SK-N-SH treated with all-trans-retinoic acid at 6 μM for 48 hours (cell line): ENCODE results near the gene JARID2.

ENCODE experiments used
- ATAC-seq: fragments of 200-7000 bp; cut with Tn5 transposase; 3 replicates; pipeline ENCODE4 v1.9.1; 2020; ENCODE audit warnings: mild to moderate bottlenecking, moderate library complexity
- ARNTL ChIP-seq: fragments of 450-650 bp; formaldehyde crosslinking; IDR thresholded peaks from 2 replicates; pipeline ENCODE4 v1.5.0; 2020; ENCODE audit warnings: low read depth, mild to moderate bottlenecking, moderate library complexity, borderline replicate concordance
- BACH2 ChIP-seq: fragments of 250-450 bp; sonication (Bioruptor Pico); IDR thresholded peaks from 2 replicates; pipeline ENCODE4 v1.9.0; 2021; ENCODE audit warnings: mild to moderate bottlenecking, borderline replicate concordance
- CREB5 ChIP-seq: fragments of 250-450 bp; sonication (Bioruptor Pico); IDR thresholded peaks from 2 replicates; pipeline ENCODE4 v1.5.1; 2020; ENCODE audit warnings: low read depth, mild to moderate bottlenecking, moderate library complexity
- ESRRG ChIP-seq: fragments of 250-450 bp; sonication (Bioruptor Pico); IDR thresholded peaks from 2 replicates; pipeline ENCODE4 v1.6.1; 2021; ENCODE audit warnings: mild to moderate bottlenecking
- GLIS3 ChIP-seq: fragments of 250-450 bp; sonication (Bioruptor Pico); IDR thresholded peaks from 2 replicates; pipeline ENCODE4 v1.5.0; 2020; ENCODE audit warnings: mild to moderate bottlenecking, moderate library complexity
- ISL1 ChIP-seq: fragments of 250-450 bp; sonication (Bioruptor Pico); IDR thresholded peaks from 2 replicates; pipeline ENCODE4 v2.1.2; 2022; ENCODE audit warnings: mild to moderate bottlenecking, moderate library complexity
- OSR1 ChIP-seq: fragments of 250-450 bp; sonication (Bioruptor Pico); IDR thresholded peaks from 2 replicates; pipeline ENCODE4 v1.8.0; 2022; ENCODE audit warnings: moderate library complexity, mild to moderate bottlenecking, inconsistent platforms
- PPARA ChIP-seq: fragments of 250-450 bp; sonication (Bioruptor Pico); IDR thresholded peaks from 2 replicates; pipeline ENCODE4 v1.5.0; 2020; ENCODE audit warnings: mild to moderate bottlenecking, borderline replicate concordance
- RARB ChIP-seq: fragments of 250-450 bp; sonication (Bioruptor Pico); IDR thresholded peaks from 2 replicates; pipeline ENCODE4 v1.8.0; 2021; ENCODE audit warnings: mild to moderate bottlenecking, moderate library complexity
- SNAI2 ChIP-seq: fragments of 250-450 bp; sonication (Bioruptor Pico); IDR thresholded peaks from 2 replicates; pipeline ENCODE4 v1.5.0; 2020; ENCODE audit warnings: mild to moderate bottlenecking, moderate library complexity
- TCF4 ChIP-seq: fragments of 250-450 bp; sonication (Bioruptor Pico); IDR thresholded peaks from 2 replicates; pipeline ENCODE4 v1.8.0; 2021; ENCODE audit warnings: mild to moderate bottlenecking, moderate library complexity, borderline replicate concordance
- TOX ChIP-seq: fragments of 250-450 bp; sonication (Bioruptor Pico); IDR thresholded peaks from 2 replicates; pipeline ENCODE4 v1.8.0; 2021; ENCODE audit warnings: mild to moderate bottlenecking, moderate library complexity, borderline replicate concordance
- TSHZ2 ChIP-seq: fragments of 250-450 bp; sonication (Bioruptor Pico); IDR thresholded peaks from 2 replicates; pipeline ENCODE4 v1.5.0; 2020; ENCODE audit warnings: mild to moderate bottlenecking, moderate library complexity
- ZC3H10 ChIP-seq: fragments of 250-450 bp; sonication (Bioruptor Pico); IDR thresholded peaks from 2 replicates; pipeline ENCODE4 v1.5.1; 2021; ENCODE audit warnings: mild to moderate bottlenecking, moderate library complexity
- ZFP3 ChIP-seq: fragments of 250-450 bp; sonication (Bioruptor Pico); IDR thresholded peaks from 2 replicates; pipeline ENCODE4 v1.5.0; 2020; ENCODE audit warnings: mild to moderate bottlenecking, moderate library complexity
- ZFP30 ChIP-seq: fragments of 450-650 bp; formaldehyde crosslinking; IDR thresholded peaks from 2 replicates; pipeline ENCODE4 v1.5.0; 2022; ENCODE audit warnings: mild to moderate bottlenecking, moderate library complexity
- ZNF70 ChIP-seq: fragments of 450-650 bp; formaldehyde crosslinking; IDR thresholded peaks from 2 replicates; pipeline ENCODE4 v1.5.0; 2020; ENCODE audit warnings: mild to moderate bottlenecking, moderate library complexity
- TF ChIP-seq, protein P1 (sequence below): fragments of 250-450 bp; sonication (Bioruptor Pico); IDR thresholded peaks from 2 replicates; pipeline ENCODE4 v1.8.0; 2020; ENCODE audit warnings: mild to moderate bottlenecking, moderate library complexity, borderline replicate concordance
- TF ChIP-seq, protein P2 (sequence below): fragments of 250-450 bp; sonication (Bioruptor Pico); IDR thresholded peaks from 2 replicates; pipeline ENCODE4 v1.5.1; 2021; ENCODE audit warnings: mild to moderate bottlenecking, moderate library complexity
- TF ChIP-seq, protein P3 (sequence below): fragments of 250-450 bp; sonication (Bioruptor Pico); IDR thresholded peaks from 2 replicates; pipeline ENCODE4 v1.8.0; 2021; ENCODE audit warnings: low read depth, mild to moderate bottlenecking, moderate library complexity, borderline replicate concordance

JARID2 gene

GRCh38 chr6:15344192-15344519 is 98.3 kb downstream of the JARID2 start:
- peak; percentile 33; the same call in 1 of the 3 replicates for ATAC-seq
- TF ChIP-seq OSR1 (CRISPR knock-in tag) = no peak
- TF ChIP-seq SNAI2 (CRISPR knock-in tag) = no peak
- TF ChIP-seq ZFP30 (CRISPR knock-in tag) = no peak
- no peak for TF ChIP-seq GLIS3 (CRISPR knock-in tag)
- TF ChIP-seq BACH2 (CRISPR knock-in tag) = no peak
- TF ChIP-seq ARNTL = no peak
- TF ChIP-seq PPARA (CRISPR knock-in tag) = no peak
- no peak for TF ChIP-seq ISL1 (CRISPR knock-in tag)
- TF ChIP-seq ZC3H10 = no peak
- no peak for TF ChIP-seq CREB5 (CRISPR knock-in tag)
- TF ChIP-seq RARB = no peak
- TF ChIP-seq TSHZ2 (CRISPR knock-in tag) = no peak
- TF ChIP-seq TOX = no peak
- TF ChIP-seq ZNF70 (CRISPR knock-in tag) = no peak
- no peak for TF ChIP-seq ZFP3 (CRISPR knock-in tag)

- TF ChIP-seq OSR1 (CRISPR knock-in tag) (no peak), ZC3H10 (no peak), ISL1 (CRISPR knock-in tag) (peak; percentile 69), ZFP3 (CRISPR knock-in tag) (no peak), ARNTL (no peak), ESRRG (no peak), TCF4 (CRISPR knock-in tag) (peak; percentile 57; the same call in 1 of the 2 replicates), GLIS3 (CRISPR knock-in tag) (no peak), BACH2 (CRISPR knock-in tag) (no peak), RARB (no peak), TSHZ2 (CRISPR knock-in tag) (peak; percentile 24; the same call in 1 of the 2 replicates)
- TF ChIP-seq, protein P1, sequence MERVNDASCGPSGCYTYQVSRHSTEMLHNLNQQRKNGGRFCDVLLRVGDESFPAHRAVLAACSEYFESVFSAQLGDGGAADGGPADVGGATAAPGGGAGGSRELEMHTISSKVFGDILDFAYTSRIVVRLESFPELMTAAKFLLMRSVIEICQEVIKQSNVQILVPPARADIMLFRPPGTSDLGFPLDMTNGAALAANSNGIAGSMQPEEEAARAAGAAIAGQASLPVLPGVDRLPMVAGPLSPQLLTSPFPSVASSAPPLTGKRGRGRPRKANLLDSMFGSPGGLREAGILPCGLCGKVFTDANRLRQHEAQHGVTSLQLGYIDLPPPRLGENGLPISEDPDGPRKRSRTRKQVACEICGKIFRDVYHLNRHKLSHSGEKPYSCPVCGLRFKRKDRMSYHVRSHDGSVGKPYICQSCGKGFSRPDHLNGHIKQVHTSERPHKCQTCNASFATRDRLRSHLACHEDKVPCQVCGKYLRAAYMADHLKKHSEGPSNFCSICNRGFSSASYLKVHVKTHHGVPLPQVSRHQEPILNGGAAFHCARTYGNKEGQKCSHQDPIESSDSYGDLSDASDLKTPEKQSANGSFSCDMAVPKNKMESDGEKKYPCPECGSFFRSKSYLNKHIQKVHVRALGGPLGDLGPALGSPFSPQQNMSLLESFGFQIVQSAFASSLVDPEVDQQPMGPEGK (CRISPR knock-in tag) = no peak
- TF ChIP-seq, protein P2, sequence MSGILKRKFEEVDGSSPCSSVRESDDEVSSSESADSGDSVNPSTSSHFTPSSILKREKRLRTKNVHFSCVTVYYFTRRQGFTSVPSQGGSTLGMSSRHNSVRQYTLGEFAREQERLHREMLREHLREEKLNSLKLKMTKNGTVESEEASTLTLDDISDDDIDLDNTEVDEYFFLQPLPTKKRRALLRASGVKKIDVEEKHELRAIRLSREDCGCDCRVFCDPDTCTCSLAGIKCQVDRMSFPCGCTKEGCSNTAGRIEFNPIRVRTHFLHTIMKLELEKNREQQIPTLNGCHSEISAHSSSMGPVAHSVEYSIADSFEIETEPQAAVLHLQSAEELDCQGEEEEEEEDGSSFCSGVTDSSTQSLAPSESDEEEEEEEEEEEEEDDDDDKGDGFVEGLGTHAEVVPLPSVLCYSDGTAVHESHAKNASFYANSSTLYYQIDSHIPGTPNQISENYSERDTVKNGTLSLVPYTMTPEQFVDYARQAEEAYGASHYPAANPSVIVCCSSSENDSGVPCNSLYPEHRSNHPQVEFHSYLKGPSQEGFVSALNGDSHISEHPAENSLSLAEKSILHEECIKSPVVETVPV = no peak
- TF ChIP-seq, all 23 proteins: peak for 3
- ATAC-seq = no peak
These were observed 99.0 kb downstream of the JARID2 start for GRCh38 chr6:15344831-15345230.

- ATAC-seq = no peak
- TF ChIP-seq TOX = no peak
- TF ChIP-seq BACH2 (CRISPR knock-in tag) = no peak
- TF ChIP-seq ISL1 (CRISPR knock-in tag) = no peak
- TF ChIP-seq CREB5 (CRISPR knock-in tag) = no peak
- TF ChIP-seq, protein P3, sequence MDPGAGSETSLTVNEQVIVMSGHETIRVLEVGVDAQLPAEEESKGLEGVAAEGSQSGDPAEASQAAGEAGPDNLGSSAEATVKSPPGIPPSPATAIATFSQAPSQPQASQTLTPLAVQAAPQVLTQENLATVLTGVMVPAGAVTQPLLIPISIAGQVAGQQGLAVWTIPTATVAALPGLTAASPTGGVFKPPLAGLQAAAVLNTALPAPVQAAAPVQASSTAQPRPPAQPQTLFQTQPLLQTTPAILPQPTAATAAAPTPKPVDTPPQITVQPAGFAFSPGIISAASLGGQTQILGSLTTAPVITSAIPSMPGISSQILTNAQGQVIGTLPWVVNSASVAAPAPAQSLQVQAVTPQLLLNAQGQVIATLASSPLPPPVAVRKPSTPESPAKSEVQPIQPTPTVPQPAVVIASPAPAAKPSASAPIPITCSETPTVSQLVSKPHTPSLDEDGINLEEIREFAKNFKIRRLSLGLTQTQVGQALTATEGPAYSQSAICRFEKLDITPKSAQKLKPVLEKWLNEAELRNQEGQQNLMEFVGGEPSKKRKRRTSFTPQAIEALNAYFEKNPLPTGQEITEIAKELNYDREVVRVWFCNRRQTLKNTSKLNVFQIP (CRISPR knock-in tag) = no peak
- no peak for TF ChIP-seq TSHZ2 (CRISPR knock-in tag)
These were observed 100.4 kb downstream of the JARID2 start for GRCh38 chr6:15346315-15346714.
